ENCODE measurements around the gene NAV2.
A peak's percentile ranks its signal among the peaks of the same experiment; 100 is the strongest.
"Not testable (repeated sequence)": the region's sequence is repeated elsewhere in the genome, so short reads cannot be mapped to it uniquely, and the experiment has no call there.

The NAV2 gene

DNA sequence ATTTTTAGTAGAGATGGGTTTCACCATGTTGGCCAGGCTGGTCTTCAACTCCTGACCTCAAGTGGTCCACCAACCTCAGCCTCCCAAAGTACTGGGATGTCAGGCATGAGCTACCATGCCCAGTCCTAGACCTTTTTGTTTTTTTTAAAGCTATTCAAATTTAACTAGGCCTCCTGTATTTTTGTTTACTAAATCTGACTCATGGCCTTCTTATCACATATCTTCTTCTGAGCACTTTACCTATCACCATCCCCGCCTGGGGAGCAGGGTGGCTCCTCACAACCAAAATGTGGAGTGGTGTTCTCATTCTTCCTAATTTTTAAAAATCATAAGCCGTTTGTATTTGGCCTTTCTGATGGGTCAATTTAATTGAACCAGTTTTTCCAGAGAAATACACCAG lies 355.0 kb downstream of the NAV2 start:
- peak; percentile 25 for DNase-seq

DNA sequence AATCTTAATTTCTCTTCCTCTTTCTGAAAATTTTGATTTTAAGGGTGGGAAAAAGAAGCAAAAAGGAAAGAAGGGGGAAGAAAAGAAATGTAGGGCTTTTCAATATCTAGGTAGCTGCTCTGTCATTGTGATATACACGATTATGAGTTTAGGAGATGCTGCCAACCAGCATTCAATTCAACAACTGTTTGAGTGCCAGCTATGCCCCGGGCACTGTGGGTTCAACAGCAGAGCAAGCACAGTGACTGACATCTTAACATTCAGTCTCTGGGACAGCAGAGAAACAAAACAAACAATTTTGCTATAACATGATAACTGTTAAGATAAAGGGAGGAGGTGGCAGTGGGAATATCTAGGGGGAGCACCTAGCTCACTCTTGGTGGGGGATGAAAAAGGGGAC lies 356.1 kb downstream of the NAV2 start:
- DNase-seq, result no peak

DNA sequence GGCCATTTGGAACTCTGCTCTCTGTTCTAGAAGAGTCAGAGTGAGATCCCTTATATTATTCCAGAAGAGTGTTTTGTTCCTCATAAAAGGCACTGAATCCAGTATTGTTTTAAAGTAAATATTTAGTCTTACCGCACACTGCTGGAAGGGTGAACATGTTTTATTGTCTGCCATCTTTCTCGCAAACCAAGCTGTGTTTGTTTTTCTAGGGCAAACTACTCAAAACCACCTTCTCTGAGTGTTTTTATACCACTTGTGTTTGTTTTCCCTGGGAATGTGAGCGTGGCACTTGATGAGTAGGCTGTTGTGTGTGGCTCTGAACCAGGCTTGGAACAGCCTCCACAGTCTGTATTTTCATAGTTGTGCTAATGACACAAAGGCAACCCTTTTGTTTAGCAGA lies 357.8 kb downstream of the NAV2 start:
- peak; percentile 98 for DNase-seq

DNA sequence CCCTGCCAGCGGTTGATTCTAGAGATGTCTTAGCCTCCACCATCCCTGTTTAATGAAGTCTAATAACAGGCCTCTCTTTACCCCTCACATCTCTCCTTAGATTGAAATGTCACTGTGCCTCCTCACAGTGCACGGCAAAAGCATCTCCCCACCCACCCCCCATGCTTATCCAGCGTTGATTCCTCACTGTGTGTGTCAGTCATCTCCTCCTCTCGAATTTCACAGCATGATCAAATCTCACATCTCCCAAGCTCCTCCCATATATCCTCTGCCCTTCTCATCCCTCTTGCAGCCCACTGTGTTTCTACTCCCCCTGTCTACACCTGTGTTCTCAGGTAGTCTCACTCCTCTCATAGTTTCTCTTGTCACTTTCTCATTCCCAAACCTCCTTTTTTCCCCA lies 363.0 kb downstream of the NAV2 start:
- DNase-seq, result no peak

DNA sequence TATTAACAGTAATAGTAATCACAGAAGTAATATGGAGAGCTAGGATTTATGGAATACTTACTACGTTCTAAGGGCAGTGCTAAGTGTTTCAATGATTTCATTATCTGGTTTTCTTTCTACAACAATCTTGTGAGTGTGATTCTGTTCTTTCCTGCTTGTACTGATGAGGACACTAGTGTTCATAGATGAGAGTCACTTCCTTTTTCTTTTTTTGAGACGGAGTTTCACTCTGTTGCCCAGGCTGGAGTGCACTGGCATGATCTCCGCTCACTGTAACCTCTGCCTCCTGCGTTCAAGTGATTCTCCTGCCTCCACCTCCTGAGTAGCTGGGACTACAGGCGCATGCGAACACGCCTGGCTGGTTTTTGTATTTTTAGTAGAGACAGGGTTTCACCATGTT lies 366.2 kb downstream of the NAV2 start:
- no peak for DNase-seq

DNA sequence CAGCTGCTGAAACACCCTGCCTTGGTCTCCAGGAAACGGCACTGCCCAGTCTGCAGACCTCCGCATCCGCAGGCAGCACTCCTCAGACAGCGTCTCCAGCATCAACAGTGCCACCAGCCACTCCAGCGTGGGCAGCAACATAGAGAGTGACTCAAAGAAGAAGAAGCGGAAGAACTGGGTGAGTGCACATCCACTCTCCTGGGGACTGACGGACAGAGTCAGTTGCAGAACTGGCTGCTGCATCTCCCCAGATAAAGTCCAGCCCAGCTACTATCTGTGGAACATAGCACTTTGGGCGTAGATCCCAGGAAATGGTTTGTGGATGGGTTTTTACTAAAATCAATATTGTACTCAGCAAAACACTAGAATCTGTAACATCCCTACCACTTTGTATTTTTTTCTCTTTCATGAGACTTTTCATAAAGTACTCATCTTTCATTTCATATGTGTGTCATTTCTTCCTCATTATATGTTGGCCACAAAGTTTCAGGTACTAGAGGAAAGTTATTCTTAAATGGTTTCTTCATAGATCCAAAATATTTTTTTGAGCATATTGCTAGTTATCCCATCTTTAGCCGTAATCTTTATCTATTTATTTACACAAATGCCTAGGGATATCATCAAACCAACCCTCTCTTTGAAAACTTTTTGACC lies 367.5 kb downstream of the NAV2 start:
- DNase-seq, result no peak

DNA sequence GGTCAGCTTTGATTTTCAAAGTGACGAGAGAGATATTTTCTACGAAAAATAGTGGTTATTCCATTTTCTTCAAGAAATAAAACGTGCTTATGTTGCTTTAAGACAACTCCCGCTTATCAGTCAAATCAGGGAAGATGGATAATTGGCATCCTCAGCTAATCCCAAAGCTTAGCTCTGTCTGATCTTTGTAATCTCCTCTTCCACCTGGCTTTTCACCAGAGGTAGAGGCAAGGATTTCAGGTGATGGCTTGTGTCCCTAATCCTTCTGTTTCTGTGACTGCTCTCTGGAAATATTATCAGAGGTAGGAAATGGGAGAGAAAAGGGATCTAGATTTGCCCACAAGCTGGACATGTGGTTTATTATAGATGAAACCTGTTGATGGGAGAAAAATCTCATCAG lies 368.7 kb downstream of the NAV2 start:
- DNase-seq, result no peak

DNA sequence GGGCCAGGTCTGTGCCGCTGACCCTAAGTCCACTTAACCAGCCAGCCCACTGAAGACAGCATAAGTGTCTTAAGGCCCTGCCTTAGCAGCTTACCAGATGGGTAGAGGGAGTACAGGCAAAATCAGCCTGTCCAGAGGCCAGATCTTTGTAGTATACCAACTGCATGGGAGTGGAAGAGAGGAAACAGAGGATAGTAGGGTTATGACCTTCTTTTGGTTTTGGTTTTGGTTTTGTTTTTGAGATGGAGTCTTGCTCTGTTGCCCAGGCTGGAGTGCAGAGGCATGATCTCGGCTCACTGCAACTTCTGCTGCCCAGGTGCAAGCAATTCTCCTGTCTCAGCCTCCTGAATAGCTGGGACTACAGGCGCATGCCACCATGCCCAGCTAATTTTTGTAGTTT lies 371.2 kb downstream of the NAV2 start:
- not testable (repeated sequence) for DNase-seq

DNA sequence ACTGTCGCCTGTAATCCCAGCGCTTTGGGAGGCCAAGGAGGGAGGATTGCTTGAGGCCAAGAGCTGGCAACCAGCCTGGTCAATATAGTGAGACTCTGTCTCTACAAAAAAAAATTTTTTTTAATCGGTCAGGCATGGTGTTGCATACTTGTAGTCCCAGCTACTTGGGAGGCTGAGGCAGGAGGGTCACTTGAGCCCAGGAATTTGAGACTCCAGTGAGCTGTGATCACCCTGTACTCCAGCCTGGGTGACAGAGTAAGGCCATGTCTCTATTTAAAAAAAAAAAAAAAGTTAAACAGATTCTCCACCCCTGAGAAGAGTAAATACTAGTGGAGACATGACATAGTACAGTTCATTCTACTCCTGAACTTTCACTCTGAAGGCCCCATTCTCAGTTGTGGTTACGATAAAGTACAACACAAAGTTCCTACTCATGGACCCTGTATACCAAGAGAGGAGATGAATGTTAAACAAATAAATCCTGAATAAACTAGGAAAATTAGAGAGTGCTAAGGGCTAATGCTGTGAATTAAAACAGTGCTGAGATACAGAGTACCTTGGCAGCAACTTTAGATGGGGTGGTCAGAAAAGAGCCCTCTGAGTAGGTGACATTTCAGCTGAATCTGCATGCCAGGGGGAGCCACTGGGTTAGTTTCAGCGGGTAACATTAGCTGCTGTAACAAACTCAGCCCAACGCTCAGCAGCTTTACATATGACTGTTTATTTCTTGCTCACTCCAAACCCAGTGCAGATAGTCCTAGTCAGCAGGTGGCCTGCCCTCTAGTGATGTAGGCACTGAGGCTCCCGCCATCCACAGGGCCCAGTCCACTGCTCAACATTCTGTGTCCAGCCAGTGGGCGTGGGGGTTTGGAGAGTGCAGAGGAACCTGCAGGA lies 372.5 kb downstream of the NAV2 start:
- DNase-seq, result peak; percentile 27

DNA sequence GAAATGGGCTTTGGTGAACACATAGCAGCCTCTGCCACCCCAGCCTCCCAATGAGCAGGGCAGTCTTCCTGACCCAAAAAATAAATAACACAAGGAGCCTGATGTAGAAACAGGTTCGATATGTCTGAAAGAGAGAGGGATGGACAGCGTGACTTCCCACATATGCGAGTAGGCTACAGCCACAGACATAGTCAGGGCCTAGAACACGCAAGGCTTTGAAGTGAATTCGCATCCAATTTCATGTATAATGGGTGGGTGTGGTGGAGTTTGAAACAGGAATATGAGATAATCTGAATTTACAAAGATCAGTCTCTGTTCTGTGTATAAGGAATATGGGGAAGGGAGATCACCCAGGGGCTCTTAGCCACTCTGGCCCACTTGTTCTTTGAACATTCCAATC lies 373.3 kb downstream of the NAV2 start:
- DNase-seq, result no peak

DNA sequence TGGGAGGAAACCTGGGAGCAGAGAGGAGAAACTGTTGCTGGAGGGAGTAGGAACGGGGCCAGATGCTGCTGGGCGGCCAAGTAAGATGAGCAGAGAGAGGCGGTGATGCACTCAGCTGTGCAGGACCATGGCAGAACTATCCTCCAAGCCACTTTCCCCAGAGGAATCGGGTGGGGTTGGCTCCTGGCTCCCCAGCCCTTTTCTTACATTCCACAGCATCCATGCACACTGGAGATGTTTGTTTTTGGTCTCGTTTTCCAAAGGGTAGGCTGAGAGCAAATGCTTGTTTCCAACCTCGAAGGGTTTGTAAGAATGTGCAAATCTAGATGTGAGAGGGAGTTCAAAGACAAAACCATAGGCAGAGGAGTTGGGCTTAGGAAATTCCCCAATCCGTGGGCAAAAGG lies 374.5 kb downstream of the NAV2 start:
- no peak for DNase-seq

DNA sequence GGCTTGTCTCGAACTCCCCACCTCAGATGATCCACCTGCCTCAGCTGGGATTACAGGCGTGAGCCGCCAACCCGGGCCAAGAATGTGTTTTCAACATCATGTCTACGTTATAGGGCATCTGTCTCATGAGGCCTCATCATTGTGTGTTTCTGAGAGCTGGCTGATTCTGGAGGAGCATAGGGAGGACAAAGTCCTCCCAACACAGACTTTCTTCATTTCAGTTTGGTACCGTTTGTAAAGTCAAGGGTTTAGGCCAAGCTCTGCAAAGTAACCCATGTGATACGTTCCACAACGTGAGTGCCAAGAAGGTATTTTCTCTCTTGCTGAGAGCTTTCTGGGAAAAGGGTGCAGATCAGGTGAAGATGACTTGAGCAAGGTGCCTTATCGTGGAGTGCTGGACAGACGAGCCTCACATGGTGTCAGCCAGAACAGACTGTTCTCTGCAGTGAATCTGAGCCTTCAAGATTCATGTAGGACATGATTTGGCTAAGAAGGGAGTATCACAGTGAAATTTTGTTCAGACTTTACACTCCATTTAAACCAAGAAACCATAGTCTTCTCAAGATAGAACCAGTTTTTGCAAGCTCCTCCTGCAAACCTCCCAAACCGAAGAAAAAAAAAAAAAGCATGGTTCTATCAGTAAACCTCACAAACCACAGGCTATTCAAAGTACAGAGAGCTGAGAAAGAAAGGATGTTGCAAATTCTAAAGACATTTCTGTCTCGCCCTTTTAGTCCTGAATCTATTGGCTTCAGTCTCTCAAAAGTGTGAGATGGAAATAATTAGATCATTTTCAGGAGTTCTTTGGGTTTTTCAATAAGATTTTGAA lies 376.0 kb downstream of the NAV2 start:
- DNase-seq, result peak; percentile 20

DNA sequence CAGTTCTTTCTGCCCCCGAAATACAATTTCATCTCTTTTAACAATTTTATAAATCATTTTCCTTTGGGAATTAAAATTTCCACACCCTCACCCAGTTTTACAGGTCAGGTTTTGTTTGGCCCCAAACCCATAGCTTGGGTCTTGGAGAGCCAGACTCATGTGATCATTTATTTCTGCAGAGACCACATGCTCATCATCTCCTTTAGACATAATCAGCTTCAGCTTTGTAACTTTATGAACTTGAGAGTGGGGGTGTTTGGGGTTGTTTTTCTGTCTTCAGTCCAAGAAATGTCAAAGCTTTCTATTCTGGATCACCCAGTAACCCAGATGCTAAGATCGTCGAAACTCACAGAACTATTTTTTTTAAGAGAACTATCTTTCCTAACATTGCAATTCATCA lies 376.7 kb downstream of the NAV2 start:
- DNase-seq, result peak; percentile 27

DNA sequence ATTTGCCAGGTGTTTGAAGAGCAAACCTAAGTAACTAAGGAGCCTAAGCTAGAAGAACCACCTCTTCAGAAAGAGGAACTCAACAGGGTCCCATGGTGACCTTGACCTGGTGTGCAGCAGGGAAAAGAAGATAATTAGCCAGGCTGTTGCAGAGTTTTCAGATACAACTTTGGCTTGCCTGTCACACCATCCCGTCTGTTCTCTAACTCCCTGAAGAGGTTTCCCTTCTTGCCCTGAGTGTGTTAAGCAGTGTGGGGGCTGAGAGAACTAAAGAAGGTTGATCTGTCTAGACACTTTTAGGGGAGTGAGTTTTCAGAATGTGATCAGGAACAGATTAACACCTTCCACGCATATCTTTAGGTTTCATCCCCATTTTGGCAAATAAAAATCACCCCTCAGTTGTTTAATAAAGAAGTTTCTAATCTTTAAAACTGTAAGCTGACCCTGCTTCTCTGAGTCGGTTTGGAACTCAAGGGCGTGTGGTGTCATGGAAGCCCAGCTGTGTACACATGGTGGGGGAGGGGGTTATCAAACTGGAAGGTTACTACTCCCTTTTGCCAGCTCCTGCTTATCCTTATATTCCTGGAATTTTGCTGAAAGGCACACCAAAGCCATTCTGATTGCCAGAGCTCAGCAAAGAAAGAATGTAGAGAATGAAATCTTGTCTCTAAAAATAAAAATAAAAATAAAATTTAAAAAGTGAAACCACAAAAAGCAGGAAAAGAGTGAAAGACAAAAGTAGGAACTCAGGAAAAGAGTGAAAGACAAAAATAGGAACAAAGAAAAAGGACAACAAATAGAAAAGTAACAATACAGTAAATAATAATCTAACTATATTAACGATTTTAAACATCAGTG lies 377.4 kb downstream of the NAV2 start:
- DNase-seq, result peak; percentile 91

DNA sequence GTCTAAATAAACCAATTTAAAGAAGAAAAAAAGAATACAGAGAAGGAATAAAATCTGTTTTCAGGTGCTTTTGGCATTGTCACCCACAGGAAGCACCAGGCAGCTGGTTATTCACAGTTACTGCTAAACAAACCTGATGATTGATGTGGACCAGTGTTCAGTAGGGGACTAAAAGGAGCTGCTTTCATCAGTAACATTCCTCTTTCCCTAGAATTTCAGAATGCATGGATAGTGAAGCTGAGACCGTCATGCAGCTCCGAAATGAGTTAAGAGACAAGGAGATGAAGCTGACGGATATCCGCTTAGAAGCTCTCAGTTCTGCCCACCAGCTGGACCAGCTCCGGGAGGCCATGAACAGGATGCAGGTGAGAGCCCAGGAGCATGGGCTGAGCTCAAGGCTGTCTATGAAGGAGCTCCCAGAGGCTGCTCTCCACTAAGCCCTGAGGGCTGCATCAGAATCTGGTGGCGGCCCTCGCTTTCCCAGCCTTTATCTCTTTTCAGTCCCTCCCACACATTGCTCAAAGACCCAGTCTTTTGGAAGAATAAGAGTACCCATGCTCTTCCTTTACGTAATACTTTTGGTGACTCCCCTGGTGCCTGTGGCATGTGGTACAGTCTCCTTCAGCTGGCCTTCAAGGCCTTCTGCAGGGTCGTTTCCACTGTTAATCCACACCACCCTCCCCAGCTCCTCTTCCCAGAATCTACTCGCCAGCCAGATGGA lies 378.2 kb downstream of the NAV2 start:
- peak; percentile 49 for DNase-seq

DNA sequence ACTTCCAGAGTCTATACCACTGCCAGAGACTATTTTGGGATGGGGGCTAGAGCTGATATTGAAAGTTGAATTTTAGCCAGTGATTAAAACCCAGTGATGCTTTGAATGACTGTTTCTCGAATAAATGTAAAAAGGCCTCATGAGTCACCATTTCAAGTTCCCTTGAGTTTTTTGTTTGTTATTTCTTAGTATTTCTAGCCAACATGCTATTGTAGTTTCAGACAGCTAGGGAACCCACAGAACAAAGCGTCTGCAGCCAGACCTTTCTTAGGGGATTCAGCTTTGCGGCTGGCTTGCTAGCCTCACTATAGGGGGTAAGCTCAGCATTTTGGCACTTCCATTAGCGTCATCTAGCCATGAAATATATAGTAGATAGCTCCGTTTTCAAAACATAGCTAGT lies 381.1 kb downstream of the NAV2 start:
- DNase-seq, result no peak

DNA sequence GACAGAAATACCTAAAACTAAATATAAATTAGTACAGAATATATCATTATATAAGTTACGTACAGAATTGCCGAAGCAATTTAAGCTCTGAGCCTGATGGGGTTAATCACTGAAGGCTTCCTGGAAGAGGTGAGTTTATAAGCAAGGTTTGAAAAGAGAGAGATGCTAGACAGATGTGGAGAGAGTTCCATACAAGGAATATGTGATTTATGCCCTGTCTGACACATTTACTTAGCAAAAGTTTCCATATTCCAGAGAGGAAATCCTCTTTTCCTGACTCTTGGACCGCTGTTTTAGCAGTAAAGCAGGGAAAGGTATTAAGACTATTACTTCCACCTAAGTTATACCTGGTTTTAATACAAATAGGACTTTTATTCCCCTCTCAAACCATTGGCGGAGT lies 382.6 kb downstream of the NAV2 start:
- no peak for DNase-seq

DNA sequence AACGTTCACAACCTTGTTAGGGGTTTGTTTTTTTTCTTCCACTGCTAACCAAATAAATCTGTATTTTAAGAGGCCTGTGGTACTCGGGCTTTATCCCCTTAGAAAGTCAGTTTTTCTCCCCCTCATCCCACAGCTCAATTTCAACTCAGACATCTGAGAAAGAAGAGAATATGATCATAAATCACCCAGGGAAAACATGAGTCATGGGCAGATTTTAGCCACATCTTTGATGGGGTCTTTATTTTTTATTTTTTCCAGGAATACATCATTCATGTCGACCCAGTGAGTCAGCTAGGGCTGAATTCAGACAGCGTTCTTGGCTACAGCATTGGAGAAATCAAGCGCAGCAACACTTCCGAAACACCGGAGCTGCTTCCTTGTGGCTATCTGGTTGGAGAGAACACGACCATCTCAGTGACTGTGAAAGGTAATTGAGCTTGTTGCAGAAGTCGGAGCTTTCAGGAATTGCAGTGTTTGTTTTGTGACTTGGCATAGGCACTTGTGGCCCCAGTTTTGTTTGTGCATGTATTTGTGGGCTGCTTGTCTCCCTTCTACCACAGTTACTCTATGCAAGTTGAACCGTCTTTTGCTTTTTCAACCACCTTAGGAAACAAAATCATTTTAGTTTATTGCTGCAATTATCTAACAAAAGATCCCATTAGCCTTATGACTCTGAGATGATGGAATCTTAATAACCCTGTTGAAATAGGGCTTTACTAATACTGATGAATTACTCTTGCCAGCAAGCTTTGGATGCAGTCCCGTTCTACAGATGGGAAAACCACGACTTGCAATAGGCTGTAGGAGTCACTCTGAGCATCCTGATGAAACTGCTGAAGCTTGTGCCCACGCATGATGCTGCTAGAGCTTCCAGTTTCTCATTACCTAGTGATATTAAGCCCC lies 384.9 kb downstream of the NAV2 start:
- DNase-seq, result peak; percentile 93

DNA sequence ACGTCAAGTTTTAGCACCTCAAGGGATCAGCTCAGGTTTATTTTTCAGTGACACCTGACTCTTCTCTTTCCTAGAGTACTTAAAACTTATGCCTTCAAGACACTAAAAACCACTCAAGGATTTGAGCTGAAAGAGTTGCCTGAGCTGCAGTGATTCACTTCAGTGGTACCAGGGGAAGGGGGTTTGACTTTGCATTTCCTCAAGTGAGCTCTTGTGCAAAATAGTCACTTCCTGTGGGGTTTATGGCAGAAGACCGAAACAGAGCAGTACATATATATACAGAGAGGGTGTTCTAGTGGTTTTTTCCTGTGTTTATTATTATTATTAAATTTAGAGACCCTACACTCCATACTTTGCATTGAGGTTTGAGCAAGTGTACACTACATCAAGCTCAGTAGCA lies 386.9 kb downstream of the NAV2 start:
- DNase-seq, result no peak

DNA sequence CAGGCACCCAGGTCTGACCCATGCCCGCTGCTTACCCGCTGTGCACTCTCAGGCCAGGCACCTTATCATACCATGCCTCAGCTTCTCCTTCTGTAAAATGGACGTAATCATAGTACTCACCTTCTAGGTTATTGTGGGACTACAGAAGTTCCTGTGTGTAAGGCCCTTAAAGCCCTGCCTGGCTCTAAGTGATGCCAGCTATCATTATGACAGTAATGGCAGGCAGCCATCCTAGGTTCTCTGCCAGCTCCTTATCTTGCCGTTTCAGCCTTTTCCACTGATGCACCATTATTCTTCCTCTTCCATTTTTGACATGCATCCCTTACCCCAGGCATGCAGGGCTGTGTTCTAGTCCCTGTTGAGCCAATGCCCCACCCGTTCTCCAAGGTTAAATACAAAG lies 389.8 kb downstream of the NAV2 start:
- DNase-seq, result no peak

DNA sequence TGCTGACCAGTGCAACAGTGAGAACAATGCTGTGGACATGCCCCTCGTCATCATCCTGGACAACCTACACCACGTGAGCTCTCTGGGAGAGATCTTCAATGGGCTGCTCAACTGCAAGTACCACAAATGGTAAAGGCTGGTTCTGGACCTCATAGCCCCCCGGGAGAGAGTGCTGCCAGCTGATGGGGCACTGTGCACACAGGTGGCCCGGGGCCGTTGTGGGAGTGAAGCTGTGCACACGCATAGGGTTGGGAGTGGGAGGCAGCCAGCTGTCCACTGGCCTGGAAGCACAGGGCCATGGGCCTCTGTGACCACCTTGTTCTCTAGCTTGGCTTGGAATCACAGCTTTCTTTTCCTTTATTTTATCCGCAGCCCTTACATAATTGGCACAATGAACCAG lies 390.6 kb downstream of the NAV2 start:
- no peak for DNase-seq
